Calu3 (cell line): ENCODE measurements around the gene TBCEL. TPM values are rescaled to one million over a fixed set of nuclear protein-coding genes. Genes with fewer than 3 reads are reported as not detected.
"Not testable (repeated sequence)": the region's sequence is repeated elsewhere in the genome, so short reads cannot be mapped to it uniquely, and the experiment has no call there.

Source experiments
- BruUV-seq: library from RNA; stranded (reverse); fragments of 400-500 nt; replicated peaks from 2 replicates; lab custom pipeline; 2021; lab: Mats Ljungman, UMichigan
- CTCF ChIA-PET: fragments of 300-600 bp; sonication (Branson Sonifier 250); formaldehyde crosslinking; loops from one replicate; lab custom pipeline; 2022; ENCODE audit warnings: antibody characterized with exemption; lab: Charles Lee
- DNase-seq: peaks from one replicate; pipeline ENCODE4 v3.0.0; 2022
- H3K27ac Mint-ChIP-seq: one replicate; pipeline ENCODE4 v1.8.0; 2022; ENCODE audit warnings: mixed read lengths; ENCODE audit not compliant: unreplicated experiment
- H3K27me3 Mint-ChIP-seq: one replicate; pipeline ENCODE4 v1.8.0; 2022; ENCODE audit warnings: mixed read lengths; ENCODE audit not compliant: unreplicated experiment
- H3K36me3 Mint-ChIP-seq: one replicate; pipeline ENCODE4 v1.8.0; 2022; ENCODE audit warnings: mild to moderate bottlenecking, moderate library complexity, mixed read lengths; ENCODE audit not compliant: insufficient read depth, unreplicated experiment
- H3K4me1 Mint-ChIP-seq: one replicate; pipeline ENCODE4 v1.8.0; 2022; ENCODE audit warnings: mild to moderate bottlenecking, low read depth, mixed read lengths; ENCODE audit not compliant: unreplicated experiment
- H3K4me3 Mint-ChIP-seq: one replicate; pipeline ENCODE4 v1.8.0; 2022; ENCODE audit warnings: mild to moderate bottlenecking, low read depth, moderate library complexity, mixed read lengths; ENCODE audit not compliant: unreplicated experiment
- H3K9me3 Mint-ChIP-seq: one replicate; pipeline ENCODE4 v1.8.0; 2022; ENCODE audit warnings: low read depth, mixed read lengths; ENCODE audit not compliant: unreplicated experiment
- CTCF ChIP-seq: fragments of 200-600 bp; IDR thresholded peaks from one replicate; pipeline ENCODE4 v1.8.0; 2022; ENCODE audit warnings: antibody characterized with exemption; ENCODE audit not compliant: unreplicated experiment
- intact Hi-C: fragments of 100-400 bp; cut with micrococcal nuclease; formaldehyde crosslinking; loops from one replicate; pipeline ENCODE4 v1.10.0; 2022; ENCODE audit not compliant: unreplicated experiment
- total RNA-seq: library from RNA; stranded (reverse); gene quantifications from 2 replicates; pipeline ENCODE4 v1.2.3, GENCODE V29; 2022

The TBCEL gene
- total RNA-seq, 1 experiment from 2014 or later: 0.80 TPM

DNA sequence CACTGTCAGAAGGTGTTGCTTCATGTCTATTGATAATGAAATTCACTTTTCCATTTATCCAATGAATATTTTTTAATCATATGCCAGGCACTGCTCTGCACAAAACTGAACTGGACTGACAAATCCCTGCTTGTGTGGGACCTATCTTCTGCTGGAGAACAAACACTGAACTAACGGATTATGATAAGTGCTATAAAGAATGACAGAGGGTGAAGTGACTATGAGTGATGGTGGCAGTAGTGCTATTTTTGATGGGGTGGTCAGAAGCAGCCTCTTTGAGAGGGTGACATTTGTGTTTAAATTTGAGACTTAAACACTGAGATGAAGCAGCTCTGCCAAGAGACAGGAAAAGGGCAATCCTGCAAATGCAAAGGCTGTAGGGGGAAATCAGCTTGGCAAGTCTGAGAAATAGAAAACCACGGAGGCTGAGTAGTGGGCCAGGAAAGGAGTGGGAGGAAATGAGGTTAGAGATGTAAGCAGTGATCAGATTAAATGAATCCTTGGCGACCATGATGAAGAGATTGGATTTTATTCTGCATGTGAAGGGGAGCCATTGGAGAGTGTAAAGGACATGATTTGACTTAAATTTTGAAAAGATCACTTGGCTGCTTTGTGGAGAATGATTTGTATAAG is 6.0 kb downstream of the TBCEL start:
- Mint-ChIP-seq H3K27me3 (peaks cover 42% of the 10 kb centered on the region), H3K27ac (no peak overlapping the region), H3K9me3 (no peaks in the 10 kb centered on the region), H3K4me1 (no peaks in the 10 kb centered on the region), H3K36me3 (no peaks in the 10 kb centered on the region), H3K4me3 (no peak overlapping the region)
- BruUV-seq: no TSS peak
- no peak for TF ChIP-seq CTCF
- CTCF ChIA-PET: interaction anchor here (0.6 kb wide), 1 partner anchor 44 kb away, joined by 4 read pairs; no protein-coding TSS in a partner anchor
- no peak for DNase-seq
- intact Hi-C loops: loop anchor here (10.0 kb wide), 1 partner anchor 165 kb away; no protein-coding TSS in a partner anchor

- peaks cover 46% of the 10 kb centered on the region for H3K27me3 Mint-ChIP-seq
- no peaks in the 10 kb centered on the region for H3K4me1 Mint-ChIP-seq
- CTCF ChIA-PET: no interaction called here
- TF ChIP-seq CTCF: no peak
- no peak for DNase-seq
- BruUV-seq: no TSS peak
- H3K27ac Mint-ChIP-seq: no peak overlapping the region
- no peaks in the 10 kb centered on the region for H3K9me3 Mint-ChIP-seq
- H3K4me3 Mint-ChIP-seq: no peak overlapping the region
- intact Hi-C loops: loop anchor here (10.0 kb wide), 1 partner anchor 164 kb away; no protein-coding TSS in a partner anchor
- H3K36me3 Mint-ChIP-seq: no peaks in the 10 kb centered on the region
Measured at GRCh38 chr11:121031167-121031566, 7.3 kb downstream of the TBCEL start.

GRCh38 chr11:121031648-121032047 is 7.7 kb downstream of the TBCEL start:
- H3K9me3 Mint-ChIP-seq, H3K4me1 Mint-ChIP-seq, H3K27ac Mint-ChIP-seq, H3K36me3 Mint-ChIP-seq, BruUV-seq, H3K4me3 Mint-ChIP-seq, DNase-seq, CTCF ChIA-PET: not testable (repeated sequence)
- peaks cover 50% of the 10 kb centered on the region for H3K27me3 Mint-ChIP-seq
- intact Hi-C loops: loop anchor here (10.0 kb wide), 1 partner anchor 163 kb away; no protein-coding TSS in a partner anchor

GRCh38 chr11:121032546-121032945 is 8.6 kb downstream of the TBCEL start:
- peaks cover 50% of the 10 kb centered on the region for H3K27me3 Mint-ChIP-seq
- no peak overlapping the region for H3K4me3 Mint-ChIP-seq
- H3K9me3 Mint-ChIP-seq: no peaks in the 10 kb centered on the region
- no peak for TF ChIP-seq CTCF
- no TSS peak for BruUV-seq
- H3K27ac Mint-ChIP-seq: no peak overlapping the region
- H3K4me1 Mint-ChIP-seq: no peaks in the 10 kb centered on the region
- CTCF ChIA-PET: no interaction called here
- no peak for DNase-seq
- no peaks in the 10 kb centered on the region for H3K36me3 Mint-ChIP-seq
- intact Hi-C loops: loop anchor here (10.0 kb wide), 1 partner anchor 162 kb away; no protein-coding TSS in a partner anchor

DNA sequence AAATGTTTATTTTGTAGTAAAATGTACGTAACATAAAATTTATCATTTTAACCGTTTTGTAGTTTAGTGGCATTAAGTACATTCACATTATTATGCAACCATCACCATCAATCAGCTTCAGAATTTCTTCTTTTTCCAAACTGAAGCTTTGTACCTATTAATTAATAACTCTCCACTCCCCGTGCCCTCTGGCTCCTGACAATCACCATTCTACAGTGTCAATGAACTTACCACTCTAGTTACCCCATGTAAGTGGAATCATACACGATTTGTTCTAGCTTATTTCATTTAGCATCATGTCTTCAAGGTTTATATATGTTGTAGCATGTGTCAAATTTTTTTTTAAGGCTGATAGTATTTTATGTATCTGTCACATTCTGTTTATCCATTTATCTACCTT is 9.7 kb downstream of the TBCEL start:
- intact Hi-C loops: loop anchor here (10.0 kb wide), 1 partner anchor 161 kb away; no protein-coding TSS in a partner anchor
- Mint-ChIP-seq H3K36me3 (no peaks in the 10 kb centered on the region), H3K27ac (no peak overlapping the region), H3K9me3 (no peaks in the 10 kb centered on the region), H3K4me1 (peaks cover 1% of the 10 kb centered on the region), H3K27me3 (peaks cover 47% of the 10 kb centered on the region), H3K4me3 (no peak overlapping the region)
- no peak for DNase-seq
- TF ChIP-seq CTCF: no peak
- CTCF ChIA-PET: no interaction called here
- no TSS peak for BruUV-seq
